Naive B cell (primary cell): ENCODE results near the gene CCDC85C. TPM values are rescaled to one million over a fixed set of nuclear protein-coding genes. Genes with fewer than 3 reads are reported as not detected.

ENCODE experiments used
- ATAC-seq, 2 donors: fragments of 150-1000 bp; cut with Tn5 transposase; 2 replicates each; pipeline ENCODE4 v1.10.0; 2021; ENCODE audit warnings: low read depth in 2 of 2, mild to moderate bottlenecking in 2 of 2, moderate library complexity in 2 of 2
- DNase-seq: peaks from one replicate; pipeline ENCODE4 v3.0.0; 2022
- H3K27ac Mint-ChIP-seq, 6 donors: one replicate each; pipeline ENCODE4 v1.8.0; 2020 to 2022; ENCODE audit warnings: mild to moderate bottlenecking in 6 of 6, mixed read lengths in 6 of 6, moderate library complexity in 5 of 6, inconsistent platforms in 2 of 6
- H3K27me3 Mint-ChIP-seq, 3 donors: one replicate each; pipeline ENCODE4 v1.8.0; 2021 to 2022; ENCODE audit warnings: mixed read lengths in 3 of 3, mild to moderate bottlenecking in 1 of 3
- H3K36me3 Mint-ChIP-seq, 2 donors: one replicate each; pipeline ENCODE4 v1.8.0; 2020 to 2022; ENCODE audit warnings: mixed read lengths in 2 of 2, inconsistent platforms in 1 of 2, mild to moderate bottlenecking in 1 of 2
- H3K4me1 Mint-ChIP-seq, 3 donors: one replicate each; pipeline ENCODE4 v1.8.0; 2020 to 2022; ENCODE audit warnings: mixed read lengths in 3 of 3, inconsistent platforms in 1 of 3, mild to moderate bottlenecking in 1 of 3, moderate library complexity in 1 of 3
- H3K4me3 Mint-ChIP-seq, 8 donors: one replicate each; pipeline ENCODE4 v1.8.0; 2020 to 2022; ENCODE audit warnings: mild to moderate bottlenecking in 8 of 8, mixed read lengths in 8 of 8, moderate library complexity in 8 of 8, inconsistent platforms in 2 of 8
- H3K9me3 Mint-ChIP-seq, 7 donors: one replicate each; pipeline ENCODE4 v1.8.0; 2020 to 2022; ENCODE audit warnings: mixed read lengths in 7 of 7, mild to moderate bottlenecking in 5 of 7, inconsistent platforms in 2 of 7, moderate library complexity in 1 of 7
- polyA plus RNA-seq, 6 donors: library from polyadenylated mRNA; unstranded; fragments of 300-500 nt; fragmentation: Illumina TruSeq; gene quantifications; one replicate each; pipeline ENCODE4 v1.2.3, GENCODE V29; 2021; ENCODE audit warnings: low read depth in 6 of 6

Gene CCDC85C
- polyA plus RNA-seq, 6 donors from 2014 or later, result 0.05 to 0.28 (median 0.24) TPM

GRCh38 chr14:99556134-99556791 lies 47.7 kb downstream of the CCDC85C start:
- Mint-ChIP-seq H3K36me3 (no peaks in the 10 kb centered on the region), H3K4me1 (no peaks in the 10 kb centered on the region), H3K27ac (no peak overlapping the region), H3K9me3 (peaks cover 0 to 4% (median 0%) of the 10 kb centered on the region in 7 donors), H3K4me3 (no peak overlapping the region), H3K27me3 (peaks cover 0 to under 1% (median 0%) of the 10 kb centered on the region in 3 donors)
- DNase-seq (no peak), ATAC-seq (no peak)

- H3K27ac Mint-ChIP-seq, result no peak overlapping the region
- H3K27me3 Mint-ChIP-seq, result peaks cover 0 to 7% (median 0%) of the 10 kb centered on the region in 3 donors
- ATAC-seq, result no peak
- no peaks in the 10 kb centered on the region for H3K36me3 Mint-ChIP-seq
- H3K9me3 Mint-ChIP-seq, result peaks cover 0 to 4% (median 0%) of the 10 kb centered on the region in 7 donors
- DNase-seq, result no peak
- H3K4me3 Mint-ChIP-seq, result no peak overlapping the region
- peaks cover 0 to 5% (median 0%) of the 10 kb centered on the region in 3 donors for H3K4me1 Mint-ChIP-seq
These were observed 49.1 kb downstream of the CCDC85C start for GRCh38 chr14:99554757-99555531.

- Mint-ChIP-seq H3K36me3 (no peaks in the 10 kb centered on the region), H3K4me1 (peaks cover 0 to 5% (median 2%) of the 10 kb centered on the region in 3 donors), H3K4me3 (no peak overlapping the region), H3K27ac (peak overlapping the region in 1 of 6 donors; percentile 89), H3K9me3 (peaks cover 0 to 4% (median 0%) of the 10 kb centered on the region in 7 donors), H3K27me3 (peaks cover 0 to 7% (median 0%) of the 10 kb centered on the region in 3 donors)
- DNase-seq, result no peak
- ATAC-seq, result no peak
These were observed 49.8 kb downstream of the CCDC85C start for GRCh38 chr14:99554184-99554583.

- Mint-ChIP-seq H3K4me3 (no peak overlapping the region), H3K9me3 (no peaks in the 10 kb centered on the region), H3K4me1 (peaks cover 0 to 14% (median 4%) of the 10 kb centered on the region in 3 donors), H3K27me3 (peaks cover 0 to 15% (median 0%) of the 10 kb centered on the region in 3 donors), H3K27ac (no peak overlapping the region), H3K36me3 (no peaks in the 10 kb centered on the region)
- ATAC-seq (no peak), DNase-seq (no peak)
These were observed 51.3 kb downstream of the CCDC85C start for GRCh38 chr14:99552572-99553216.

- DNase-seq (no peak), ATAC-seq (no peak)
- H3K4me1 Mint-ChIP-seq, result peaks cover 0 to 14% (median 4%) of the 10 kb centered on the region in 3 donors
- H3K27me3 Mint-ChIP-seq, result peaks cover 0 to 15% (median 0%) of the 10 kb centered on the region in 3 donors
- no peak overlapping the region for H3K27ac Mint-ChIP-seq
- no peak overlapping the region for H3K4me3 Mint-ChIP-seq
- H3K9me3 Mint-ChIP-seq, result no peaks in the 10 kb centered on the region
- H3K36me3 Mint-ChIP-seq, result no peaks in the 10 kb centered on the region
These were observed 51.9 kb downstream of the CCDC85C start for GRCh38 chr14:99552021-99552553.

- no peak for DNase-seq
- Mint-ChIP-seq H3K27ac (peak overlapping the region in 1 of 6 donors; percentile 52), H3K4me1 (peaks cover 0 to 14% (median 4%) of the 10 kb centered on the region in 3 donors), H3K27me3 (peaks cover 2 to 15% (median 4%) of the 10 kb centered on the region in 3 donors), H3K36me3 (no peaks in the 10 kb centered on the region), H3K4me3 (no peak overlapping the region), H3K9me3 (no peaks in the 10 kb centered on the region)
- ATAC-seq, result no peak
These were observed 52.7 kb downstream of the CCDC85C start for GRCh38 chr14:99551034-99551922.

GRCh38 chr14:99550387-99550992 lies 53.5 kb downstream of the CCDC85C start:
- Mint-ChIP-seq H3K27ac (no peak overlapping the region), H3K36me3 (no peaks in the 10 kb centered on the region), H3K9me3 (no peaks in the 10 kb centered on the region), H3K4me3 (no peak overlapping the region), H3K4me1 (peaks cover 0 to 14% (median 4%) of the 10 kb centered on the region in 3 donors), H3K27me3 (peaks cover 4 to 15% (median 10%) of the 10 kb centered on the region in 3 donors)
- DNase-seq (no peak), ATAC-seq (no peak)

- ATAC-seq, result no peak
- H3K4me1 Mint-ChIP-seq, result peaks cover 0 to 14% (median 4%) of the 10 kb centered on the region in 3 donors
- DNase-seq, result no peak
- H3K9me3 Mint-ChIP-seq, result no peaks in the 10 kb centered on the region
- no peaks in the 10 kb centered on the region for H3K36me3 Mint-ChIP-seq
- H3K27me3 Mint-ChIP-seq, result peaks cover 4 to 23% (median 15%) of the 10 kb centered on the region in 3 donors
- H3K27ac Mint-ChIP-seq, result no peak overlapping the region
- H3K4me3 Mint-ChIP-seq, result no peak overlapping the region
These were observed 54.3 kb downstream of the CCDC85C start for GRCh38 chr14:99549684-99550083.

- ATAC-seq (no peak), DNase-seq (no peak)
- Mint-ChIP-seq H3K27me3 (peaks cover 4 to 25% (median 18%) of the 10 kb centered on the region in 3 donors), H3K27ac (no peak overlapping the region), H3K36me3 (no peaks in the 10 kb centered on the region), H3K4me1 (peaks cover 0 to 14% (median 4%) of the 10 kb centered on the region in 3 donors), H3K9me3 (no peaks in the 10 kb centered on the region), H3K4me3 (no peak overlapping the region)
These were observed 55.0 kb downstream of the CCDC85C start for GRCh38 chr14:99548871-99549515.

- peaks cover 0 to 14% (median 4%) of the 10 kb centered on the region in 3 donors for H3K4me1 Mint-ChIP-seq
- no peaks in the 10 kb centered on the region for H3K9me3 Mint-ChIP-seq
- ATAC-seq (peak; percentile 25 to 58), DNase-seq (peak; percentile 9)
- peak overlapping the region in 1 of 8 donors; percentile 16 for H3K4me3 Mint-ChIP-seq
- peaks cover 4 to 29% (median 18%) of the 10 kb centered on the region in 3 donors for H3K27me3 Mint-ChIP-seq
- H3K36me3 Mint-ChIP-seq, result no peaks in the 10 kb centered on the region
- no peak overlapping the region for H3K27ac Mint-ChIP-seq
These were observed 55.8 kb downstream of the CCDC85C start for GRCh38 chr14:99548255-99548654.

- Mint-ChIP-seq H3K27ac (no peak overlapping the region), H3K4me3 (no peak overlapping the region), H3K36me3 (no peaks in the 10 kb centered on the region), H3K4me1 (peaks cover 2 to 14% (median 6%) of the 10 kb centered on the region in 3 donors), H3K9me3 (no peaks in the 10 kb centered on the region), H3K27me3 (peaks cover 4 to 34% (median 18%) of the 10 kb centered on the region in 3 donors)
- DNase-seq (no peak), ATAC-seq (no peak)
These were observed 57.6 kb downstream of the CCDC85C start for GRCh38 chr14:99546234-99546879.
